ENCODE measurements around the gene RSPRY1. TPM values are rescaled to one million over a fixed set of nuclear protein-coding genes. Genes with fewer than 3 reads are reported as not detected.
"Not testable (repeated sequence)": the region's sequence is repeated elsewhere in the genome, so short reads cannot be mapped to it uniquely, and the experiment has no call there.

Gene RSPRY1
- total RNA-seq, 1 donor from 2014 or later = 75.5 TPM

DNA sequence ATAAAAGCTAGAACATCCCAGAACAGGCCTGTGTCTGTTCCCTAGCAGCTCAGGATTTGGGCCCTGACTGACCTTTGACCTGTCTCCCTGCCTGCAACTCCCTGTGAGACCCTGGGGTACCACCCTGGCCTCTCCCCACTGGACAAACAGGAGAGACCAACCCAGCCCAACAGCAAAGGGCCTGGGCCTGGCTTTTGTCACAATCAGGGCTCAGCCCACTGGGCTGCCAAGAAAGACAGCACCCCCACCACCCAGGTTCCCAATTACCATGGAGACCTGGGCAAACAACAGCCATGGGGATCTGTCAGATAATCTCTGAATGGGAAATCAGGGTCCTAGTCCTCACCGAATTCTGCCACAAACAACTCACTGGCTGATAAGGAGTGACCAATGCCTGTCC lies 87.2 kb downstream of the RSPRY1 start:
- DNase-seq = no peak

GRCh38 chr16:57273826-57274225 lies 87.7 kb downstream of the RSPRY1 start:
- DNase-seq = no peak

GRCh38 chr16:57275946-57276345 lies 89.8 kb downstream of the RSPRY1 start:
- DNase-seq = not testable (repeated sequence)

DNA sequence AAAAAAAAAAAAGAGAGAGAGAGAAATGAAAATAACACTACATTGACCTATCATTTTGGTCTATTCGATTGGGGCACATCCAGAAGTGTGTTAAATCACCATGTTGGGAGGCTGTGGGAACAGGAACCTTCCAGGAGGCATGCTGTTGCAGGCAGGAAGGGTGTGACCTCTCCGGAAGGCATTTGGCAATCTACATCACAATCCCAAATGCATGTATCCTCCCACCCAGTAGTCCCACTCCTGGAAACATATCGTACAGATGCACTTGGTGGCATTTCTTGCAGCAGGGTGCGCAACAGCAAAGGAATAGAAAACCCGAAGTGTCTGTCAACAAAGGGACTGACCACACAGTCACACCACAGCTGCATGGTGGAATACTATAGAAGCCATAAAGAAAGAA lies 90.5 kb downstream of the RSPRY1 start:
- DNase-seq = no peak

GRCh38 chr16:57277586-57277985 lies 91.5 kb downstream of the RSPRY1 start:
- DNase-seq = no peak

DNA sequence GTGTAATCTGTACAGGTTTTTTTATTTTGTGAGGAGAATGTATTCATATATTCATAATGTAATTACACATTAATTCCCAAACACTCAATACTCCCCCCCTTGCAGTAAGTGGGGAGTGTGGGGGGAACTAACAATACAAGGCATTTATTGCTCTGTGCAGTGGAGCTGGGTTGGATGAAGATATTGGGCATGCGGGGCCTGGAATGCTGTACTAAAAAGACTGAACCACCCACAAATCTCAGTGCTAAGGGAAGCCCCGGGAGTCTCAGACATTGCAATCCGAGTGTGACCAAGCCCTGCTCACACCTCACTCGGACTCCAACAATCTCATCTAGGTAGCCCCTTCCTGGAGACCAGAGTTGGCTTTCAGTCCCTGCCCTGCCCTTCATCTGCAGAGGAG lies 92.4 kb downstream of the RSPRY1 start:
- no peak for DNase-seq

DNA sequence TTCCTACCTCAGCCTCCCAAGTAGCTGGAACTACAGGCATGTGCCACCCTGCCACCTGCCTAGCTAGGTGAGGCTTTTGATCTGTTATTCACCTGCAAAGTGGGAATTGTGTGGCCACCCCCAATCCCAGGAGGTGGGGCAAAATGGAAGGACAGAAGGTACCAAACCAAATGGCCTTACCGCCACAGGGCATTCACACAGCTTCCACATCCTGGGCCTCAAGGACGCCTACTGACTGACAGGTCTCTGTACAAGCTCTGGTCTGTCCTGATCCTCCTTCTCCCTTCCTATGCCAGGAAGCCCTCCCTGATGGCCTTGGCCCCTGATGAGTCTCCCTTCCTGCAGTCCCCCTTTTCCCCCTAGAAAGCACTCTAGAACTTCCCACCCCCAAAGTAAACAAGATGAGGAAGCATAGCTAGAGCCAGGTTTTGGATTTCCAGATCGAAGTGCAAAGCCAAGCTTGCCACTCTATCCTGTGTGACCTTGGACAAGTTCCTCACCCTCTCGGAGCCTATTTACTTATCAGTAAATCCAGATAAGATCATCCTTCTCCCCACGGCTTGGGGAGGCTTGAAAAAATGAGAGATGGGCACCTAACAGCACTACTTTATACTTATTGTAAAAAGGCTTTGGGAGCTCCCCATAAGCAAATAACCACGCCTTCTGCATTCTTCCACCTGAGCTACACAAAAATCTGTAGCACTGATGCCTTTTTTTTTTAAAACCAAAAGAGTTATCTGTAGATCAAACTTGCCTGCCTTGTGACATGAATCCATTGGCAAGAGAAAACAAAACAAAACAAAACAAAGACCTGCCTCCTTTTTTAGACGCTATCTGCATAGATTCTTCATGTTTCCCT lies 93.9 kb downstream of the RSPRY1 start:
- no peak for DNase-seq

GRCh38 chr16:57281791-57282190 lies 95.7 kb downstream of the RSPRY1 start:
- no peak for DNase-seq

GRCh38 chr16:57282510-57283213 lies 96.5 kb downstream of the RSPRY1 start:
- DNase-seq = no peak

GRCh38 chr16:57283214-57283958 lies 97.3 kb downstream of the RSPRY1 start:
- no peak for DNase-seq

DNA sequence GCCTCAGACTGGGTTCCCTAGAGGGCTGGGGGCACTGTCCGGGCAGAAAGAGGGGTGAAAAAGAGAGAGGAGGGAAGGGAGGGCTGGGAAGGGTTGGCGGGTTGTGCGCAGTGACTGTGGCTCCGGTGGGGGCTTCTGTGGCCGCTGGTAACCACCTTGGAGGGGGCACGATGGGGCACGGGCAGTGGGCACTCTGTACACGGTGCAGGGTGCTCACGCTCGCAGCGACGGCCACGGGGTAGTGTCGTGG lies 97.8 kb downstream of the RSPRY1 start:
- DNase-seq = no peak

- no peak for DNase-seq
These were observed 98.3 kb downstream of the RSPRY1 start, which contains the start of gene PLLP for GRCh38 chr16:57284209-57284951. Gene PLLP (minus strand): TSS chr16:57284672. CDS start chr16:57284540, 132 bp downstream.

DNA sequence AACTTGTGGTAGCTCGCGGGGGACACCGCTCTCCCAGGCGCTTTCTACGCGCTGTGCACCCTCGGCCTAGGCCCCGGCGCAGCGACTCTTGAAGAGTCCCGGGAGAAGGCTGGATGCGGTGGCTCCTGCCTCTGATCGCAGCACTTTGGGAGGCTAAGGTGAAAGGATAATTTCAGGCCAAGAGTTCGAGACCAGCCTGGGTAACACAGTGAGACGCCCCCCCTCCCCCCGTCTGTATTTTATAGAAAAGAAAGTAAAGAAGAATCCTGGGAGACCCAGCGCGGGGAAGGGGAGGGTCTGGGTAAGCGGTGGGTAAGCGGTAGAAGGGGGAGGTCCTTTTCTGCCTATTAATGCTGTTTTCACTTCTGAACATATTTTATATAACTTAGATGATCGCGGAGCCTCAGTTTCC lies 98.8 kb downstream of the RSPRY1 start:
- DNase-seq = no peak

GRCh38 chr16:57285379-57285778 lies 99.2 kb downstream of the RSPRY1 start:
- no peak for DNase-seq

DNA sequence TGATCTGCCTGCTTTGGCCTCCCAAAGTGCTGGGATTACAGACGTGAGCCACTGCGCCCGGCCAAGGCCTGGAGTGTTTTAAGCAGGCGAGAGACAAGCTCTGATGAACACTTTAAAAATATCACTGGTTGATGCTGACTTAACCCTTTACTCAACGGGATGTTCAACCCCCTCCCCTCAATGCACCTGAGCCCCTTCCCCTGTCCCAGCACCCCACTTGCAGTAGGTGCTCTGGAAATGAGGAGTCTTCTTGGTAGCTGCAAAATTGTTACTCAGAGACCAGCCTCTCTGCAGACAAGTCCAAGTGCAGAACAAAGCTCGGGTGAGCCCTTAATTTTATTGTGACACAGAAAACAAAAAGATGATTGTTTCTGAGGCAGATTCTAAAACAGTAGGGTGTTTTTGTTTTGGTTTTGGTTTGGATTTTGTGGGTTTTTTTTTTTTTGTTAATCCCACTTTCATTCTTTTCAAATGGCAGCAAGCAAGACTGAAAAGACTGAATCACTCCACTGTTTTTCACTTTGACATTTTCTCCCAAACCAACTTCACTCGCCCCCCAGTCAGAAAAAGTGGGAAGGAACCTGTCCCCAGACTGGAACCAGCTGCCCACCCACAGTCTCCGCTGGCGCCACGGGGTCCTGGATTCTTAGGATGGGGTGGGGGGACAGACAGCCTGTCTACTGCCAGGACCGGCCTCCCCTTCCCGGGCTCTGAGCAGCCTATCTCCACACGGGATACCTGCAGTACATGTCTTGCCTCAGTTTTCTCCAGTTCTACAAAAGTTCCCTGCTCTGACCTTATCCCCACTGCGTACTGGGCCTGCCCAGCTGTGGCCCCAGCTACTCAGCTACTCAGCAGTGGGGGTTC lies 103.5 kb downstream of the RSPRY1 start:
- no peak for DNase-seq

Other genes starting within 250 kb of the RSPRY1 start
- 0.62 TPM for gene CETP, start 224.4 kb upstream of the RSPRY1 start, total RNA-seq
- gene NLRC5, start 196.8 kb upstream of the RSPRY1 start, total RNA-seq = 2.0 TPM
- gene CPNE2, start 93.7 kb upstream of the RSPRY1 start, total RNA-seq = 40.6 TPM
- gene PSME3IP1, start 290 bp upstream of the RSPRY1 start, total RNA-seq = 104 TPM
- gene ARL2BP, start 58.9 kb downstream of the RSPRY1 start, total RNA-seq = 81.4 TPM
- gene PLLP, start 98.3 kb downstream of the RSPRY1 start, total RNA-seq = 1.2 TPM
- gene CCL22, start 172.5 kb downstream of the RSPRY1 start, total RNA-seq = not detected
- gene CX3CL1, start 186.2 kb downstream of the RSPRY1 start, total RNA-seq = 2.5 TPM
- not detected for gene CCL17, start 218.4 kb downstream of the RSPRY1 start, total RNA-seq